Measurements from ENCODE around the gene SCG2.

The SCG2 gene

GRCh38 chr2:223570784-223571183 is 31.4 kb downstream of the SCG2 start:
- DNase-seq (ENCODE audit: low read depth), result no peak

DNA sequence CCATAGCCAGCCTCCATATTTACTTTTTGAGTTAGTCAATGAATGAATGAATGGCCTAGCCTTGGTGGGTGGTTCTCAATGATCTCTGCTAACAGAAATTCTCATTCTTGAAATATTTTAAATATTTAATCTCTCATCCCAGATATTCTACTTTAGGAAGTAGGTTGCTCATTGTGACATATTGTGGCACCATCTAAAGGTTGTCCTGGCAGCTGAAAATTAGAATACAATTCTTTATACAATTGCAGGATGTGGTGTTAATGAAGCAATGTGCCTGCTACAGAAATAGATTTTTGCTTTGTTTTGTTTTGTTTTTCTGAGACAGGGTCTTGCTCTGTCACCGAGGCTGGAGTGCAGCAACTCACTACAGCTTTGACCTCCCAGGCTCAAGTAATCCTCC is 35.8 kb downstream of the SCG2 start:
- no peak for DNase-seq (ENCODE audit: low read depth)

DNA sequence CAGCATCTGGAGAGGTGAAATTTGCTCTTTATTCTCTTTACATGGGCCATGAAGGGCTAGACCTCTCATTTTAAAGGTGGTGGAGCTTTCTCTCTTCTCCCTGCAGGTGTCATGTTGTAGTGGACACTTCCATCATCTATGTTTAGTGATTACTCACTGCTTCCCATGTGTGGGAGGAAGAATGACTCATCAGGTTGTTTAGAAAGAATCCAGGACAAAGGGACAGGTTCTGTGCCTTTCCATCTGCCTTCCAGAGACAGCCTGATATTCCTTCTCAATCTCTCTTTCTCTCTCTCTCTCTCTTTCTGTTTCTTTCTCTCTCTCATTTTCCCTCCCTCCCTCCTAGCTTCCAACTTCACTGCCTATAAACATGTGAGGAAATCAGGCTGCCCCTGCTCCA is 38.7 kb downstream of the SCG2 start:
- DNase-seq (ENCODE audit: low read depth), result no peak

GRCh38 chr2:223562078-223562477 is 40.1 kb downstream of the SCG2 start:
- DNase-seq (ENCODE audit: low read depth), result no peak

DNA sequence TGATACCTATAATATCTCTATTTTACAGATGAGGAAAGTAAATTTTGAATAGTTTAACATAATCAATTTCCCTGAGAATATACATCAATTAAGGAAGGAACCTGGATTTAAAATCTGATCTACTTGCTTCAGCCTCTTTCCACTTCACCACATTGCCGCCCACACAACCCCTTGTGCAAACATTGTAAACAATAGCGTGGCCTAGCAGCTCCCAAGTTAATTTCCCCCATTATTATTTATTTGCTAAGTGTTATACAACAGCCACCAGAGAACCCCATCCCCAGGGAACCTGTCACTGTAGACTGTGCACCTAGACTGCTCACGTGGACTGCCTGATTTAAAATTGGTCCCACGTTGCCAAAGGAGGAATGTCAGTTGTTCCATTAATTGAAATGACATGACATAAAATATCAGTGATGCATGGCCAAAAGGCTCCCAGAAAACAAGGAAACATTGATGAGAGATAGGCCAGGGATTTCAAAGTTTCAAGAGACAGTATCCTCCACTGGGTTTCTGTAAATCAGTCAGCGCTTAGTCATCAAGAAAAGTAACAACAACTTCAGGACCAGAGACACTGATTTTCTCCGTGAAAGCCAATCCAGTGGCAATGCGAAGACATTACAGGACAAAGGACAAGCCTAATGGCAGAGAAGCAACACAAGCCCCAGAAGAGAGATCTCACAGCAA is 41.3 kb downstream of the SCG2 start:
- no peak for DNase-seq (ENCODE audit: low read depth)

- no peak for DNase-seq (ENCODE audit: low read depth)
Observed at GRCh38 chr2:223558970-223559369, 43.2 kb downstream of the SCG2 start.

GRCh38 chr2:223554923-223555322 is 47.2 kb downstream of the SCG2 start:
- DNase-seq (ENCODE audit: low read depth), result no peak

GRCh38 chr2:223549215-223549614 is 52.9 kb downstream of the SCG2 start:
- no peak for DNase-seq (ENCODE audit: low read depth)

GRCh38 chr2:223548194-223548593 is 54.0 kb downstream of the SCG2 start:
- no peak for DNase-seq (ENCODE audit: low read depth)
